Mucosa of descending colon (tissue), 3 donors: ENCODE data around the gene MCEMP1. TPM values are rescaled to one million over a fixed set of nuclear protein-coding genes. Genes with fewer than 3 reads are reported as not detected.

Experiments used
- ATAC-seq: fragments of 200-7000 bp; cut with Tn5 transposase; one replicate; pipeline ENCODE4 v1.9.1; 2020; ENCODE audit warnings: mild to moderate bottlenecking, moderate library complexity
- DNase-seq, 3 donors: peaks; one replicate each; pipeline ENCODE4 v3.0.0-alpha.2; 2020
- H3K36me3 ChIP-seq: fragments of 200-600 bp; one replicate; pipeline ENCODE4 v1.8.0; 2021; ENCODE audit warnings: low read depth, mild to moderate bottlenecking
- H3K4me1 ChIP-seq: fragments of 200-600 bp; one replicate; pipeline ENCODE4 v1.8.0; 2021; ENCODE audit warnings: low read depth, mild to moderate bottlenecking
- H3K4me3 ChIP-seq: fragments of 200-600 bp; one replicate; pipeline ENCODE4 v1.8.0; 2021; ENCODE audit warnings: mild to moderate bottlenecking
- H3K9me3 ChIP-seq: fragments of 200-600 bp; one replicate; pipeline ENCODE4 v1.8.0; 2021; ENCODE audit warnings: mild to moderate bottlenecking
- intact Hi-C, 2 donors: fragments of 100-400 bp; cut with DNase I in 1 of 2; cut with micrococcal nuclease in 1 of 2; formaldehyde crosslinking; loops; one replicate each; pipeline versions ENCODE4 v1.11.0 to v1.11.1; 2022; cut with DNase I, micrococcal nuclease
- total RNA-seq, 3 donors: library from RNA; stranded (reverse); fragmentation: NEBNext Ultra II Directional in 2 of 3; extraction: Animal tissue kit (Norgen Biotek cat#: 25700) in 2 of 3; gene quantifications; one replicate each; pipeline versions ENCODE4 v1.2.1 to v1.2.4, GENCODE V29; 2021 to 2023
- TF ChIP-seq, protein P1 (sequence below): fragments of 200-600 bp; IDR thresholded peaks from one replicate; pipeline ENCODE4 v1.8.0; 2022; ENCODE audit warnings: antibody characterized with exemption, mild to moderate bottlenecking
- donor health status: DM: no; HTN: no; CAD: no; lungs with moderate emphysema.
- donor health status: DM: no; HTN: no; CAD: no.
- donor health status: DM: no; HTN: yes; CAD: no.

The MCEMP1 gene
- total RNA-seq, 3 donors from 2014 or later: 0.36 to 0.38 TPM; not detected in 1

DNA sequence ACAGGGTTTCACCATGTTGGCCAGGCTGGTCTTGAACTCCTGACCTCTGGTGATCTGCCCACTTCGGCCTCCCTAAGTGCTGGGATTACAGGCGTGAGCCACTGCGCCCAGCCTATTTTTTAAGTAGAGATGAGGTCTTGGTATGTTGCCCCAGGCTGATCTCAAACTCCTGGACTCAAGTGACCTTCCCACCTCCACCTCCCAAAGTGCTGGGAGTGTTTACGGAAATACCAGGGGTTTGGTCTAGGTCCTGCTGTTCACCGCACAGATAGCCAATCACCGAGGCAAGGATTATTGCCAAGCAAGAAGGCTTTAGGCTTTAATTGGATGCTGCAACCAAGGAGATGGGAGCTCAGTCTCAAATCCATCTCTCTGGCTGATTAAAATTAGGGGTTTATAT lies 43.5 kb downstream of the MCEMP1 start:
- intact Hi-C loops: no loop called here
- TF ChIP-seq, protein P1, sequence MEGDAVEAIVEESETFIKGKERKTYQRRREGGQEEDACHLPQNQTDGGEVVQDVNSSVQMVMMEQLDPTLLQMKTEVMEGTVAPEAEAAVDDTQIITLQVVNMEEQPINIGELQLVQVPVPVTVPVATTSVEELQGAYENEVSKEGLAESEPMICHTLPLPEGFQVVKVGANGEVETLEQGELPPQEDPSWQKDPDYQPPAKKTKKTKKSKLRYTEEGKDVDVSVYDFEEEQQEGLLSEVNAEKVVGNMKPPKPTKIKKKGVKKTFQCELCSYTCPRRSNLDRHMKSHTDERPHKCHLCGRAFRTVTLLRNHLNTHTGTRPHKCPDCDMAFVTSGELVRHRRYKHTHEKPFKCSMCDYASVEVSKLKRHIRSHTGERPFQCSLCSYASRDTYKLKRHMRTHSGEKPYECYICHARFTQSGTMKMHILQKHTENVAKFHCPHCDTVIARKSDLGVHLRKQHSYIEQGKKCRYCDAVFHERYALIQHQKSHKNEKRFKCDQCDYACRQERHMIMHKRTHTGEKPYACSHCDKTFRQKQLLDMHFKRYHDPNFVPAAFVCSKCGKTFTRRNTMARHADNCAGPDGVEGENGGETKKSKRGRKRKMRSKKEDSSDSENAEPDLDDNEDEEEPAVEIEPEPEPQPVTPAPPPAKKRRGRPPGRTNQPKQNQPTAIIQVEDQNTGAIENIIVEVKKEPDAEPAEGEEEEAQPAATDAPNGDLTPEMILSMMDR: no peak
- no peak for ATAC-seq
- H3K9me3 ChIP-seq: peaks cover 2% of the 10 kb centered on the region
- no peak overlapping the region for H3K4me3 ChIP-seq
- no peaks in the 10 kb centered on the region for H3K4me1 ChIP-seq
- DNase-seq: no peak
- H3K36me3 ChIP-seq: no peaks in the 10 kb centered on the region

DNA sequence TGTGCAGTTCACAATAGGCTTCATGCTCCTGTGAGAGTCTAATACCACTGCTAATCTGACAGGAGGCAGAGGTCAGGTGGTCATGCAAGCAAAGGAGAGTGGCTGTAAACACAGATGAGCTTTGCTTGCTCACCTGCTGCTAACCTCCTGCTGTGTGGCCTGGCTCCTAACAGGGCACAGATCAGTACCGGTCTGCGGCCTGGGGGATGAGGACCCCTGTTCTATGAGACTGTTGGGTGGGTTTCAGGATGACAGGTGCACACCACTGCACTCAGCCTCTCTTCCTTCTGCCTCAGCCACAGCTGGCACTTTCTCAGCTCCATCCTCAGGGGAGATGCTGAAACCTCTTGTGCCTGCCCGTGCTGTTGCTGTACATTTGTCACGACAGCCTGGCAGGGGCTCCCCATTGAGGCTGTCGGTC lies 45.4 kb downstream of the MCEMP1 start:
- DNase-seq: no peak
- intact Hi-C loops: no loop called here
- no peak for ATAC-seq
- no peaks in the 10 kb centered on the region for H3K9me3 ChIP-seq
- no peaks in the 10 kb centered on the region for H3K4me1 ChIP-seq
- TF ChIP-seq, protein P1: no peak
- no peaks in the 10 kb centered on the region for H3K36me3 ChIP-seq
- H3K4me3 ChIP-seq: no peak overlapping the region

DNA sequence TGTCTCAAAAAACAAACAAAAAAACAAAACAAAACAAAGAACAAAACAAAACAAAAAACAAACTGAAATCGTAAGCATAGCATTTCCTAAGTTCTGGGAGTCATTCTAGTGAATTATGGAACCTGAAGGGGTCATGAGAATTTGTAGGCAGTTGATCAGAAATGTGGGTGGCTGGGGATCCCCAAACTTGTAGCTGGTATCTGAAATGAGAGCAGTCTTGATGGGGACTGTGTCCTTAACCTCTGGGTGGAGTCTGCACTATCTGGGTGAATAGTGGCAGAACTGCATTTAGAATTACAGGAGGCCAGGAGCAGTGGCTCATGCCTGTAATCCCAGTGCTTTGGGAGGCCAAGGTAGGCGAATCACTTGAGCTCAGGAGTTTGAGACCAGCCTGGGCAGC lies 48.9 kb downstream of the MCEMP1 start:
- intact Hi-C loops: no loop called here
- ATAC-seq (no peak), DNase-seq (no peak)
- TF ChIP-seq, protein P1: no peak
- Histone ChIP-seq H3K36me3 (no peaks in the 10 kb centered on the region), H3K4me1 (no peaks in the 10 kb centered on the region), H3K4me3 (no peak overlapping the region), H3K9me3 (no peaks in the 10 kb centered on the region)

DNA sequence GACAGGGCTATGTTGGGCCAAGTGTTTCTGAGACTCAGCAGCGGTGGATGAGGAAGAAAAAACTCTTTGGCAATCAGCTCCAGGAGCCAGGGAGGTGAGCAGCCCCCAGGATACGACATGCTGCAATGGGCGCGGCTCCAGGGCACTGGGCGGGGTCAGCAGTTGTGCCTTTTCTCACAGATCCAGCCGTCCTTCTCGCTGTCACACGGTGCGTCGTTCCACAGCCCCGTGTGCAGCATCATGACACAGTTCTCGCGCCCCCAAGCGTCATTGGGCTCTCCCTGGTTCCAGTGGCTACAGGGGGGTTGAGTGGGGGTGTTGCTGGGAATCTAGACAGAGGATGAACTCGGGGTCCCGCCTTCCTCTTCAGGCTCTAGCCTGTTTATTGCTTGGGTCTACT lies 52.3 kb downstream of the MCEMP1 start:
- ATAC-seq: no peak
- Histone ChIP-seq H3K36me3 (no peaks in the 10 kb centered on the region), H3K4me3 (no peak overlapping the region), H3K9me3 (no peaks in the 10 kb centered on the region), H3K4me1 (no peaks in the 10 kb centered on the region)
- intact Hi-C loops: no loop called here
- TF ChIP-seq, protein P1: no peak
- DNase-seq: no peak

Other genes starting within 250 kb of the MCEMP1 start
- 1 to 10 TPM; 4.0 to 9.5 (median 8.1) TPM for gene PEX11G, start 188.1 kb upstream of the MCEMP1 start, total RNA-seq
- 10 to 100 TPM; 31.7 to 88.8 (median 42.1) TPM for gene ZNF358, start 161.0 kb upstream of the MCEMP1 start, total RNA-seq
- 10 to 100 TPM; 29.5 to 40.1 (median 31.7) TPM for gene MCOLN1, start 154.5 kb upstream of the MCEMP1 start, total RNA-seq
- 100 to 1,000 TPM in 2 of 3 donors, 10 to 100 TPM in 1; 85.7 to 136 (median 121) TPM for gene PNPLA6, start 141.4 kb upstream of the MCEMP1 start, total RNA-seq
- 10 to 100 TPM; 25.3 to 60.5 (median 41.2) TPM for gene CAMSAP3, start 81.2 kb upstream of the MCEMP1 start, total RNA-seq
- gene XAB2, start 47.5 kb upstream of the MCEMP1 start, total RNA-seq: 10 to 100 TPM; 28.7 to 39.2 (median 30.7) TPM
- 100 to 1,000 TPM in 2 of 3 donors, 10 to 100 TPM in 1; 91.1 to 153 (median 110) TPM for gene PET100, start 47.3 kb upstream of the MCEMP1 start, total RNA-seq
- gene PCP2, start 43.4 kb upstream of the MCEMP1 start, total RNA-seq: 1 to 10 TPM in 1 of 3 donors, not detected in 2; 1.1 TPM
- 100 to 1,000 TPM; 114 to 209 (median 183) TPM for gene STXBP2, start 40.0 kb upstream of the MCEMP1 start, total RNA-seq
- not detected for gene RETN, start 8.0 kb upstream of the MCEMP1 start, total RNA-seq
- gene TRAPPC5, start 3.7 kb downstream of the MCEMP1 start, total RNA-seq: 10 to 100 TPM; 72.5 to 97.0 (median 91.1) TPM
- gene FCER2, start 25.0 kb downstream of the MCEMP1 start, total RNA-seq: under 1 TPM; 0.26 to 0.44 (median 0.29) TPM
- 1 to 10 TPM in 2 of 3 donors, not detected in 1; 1.3 to 2.5 TPM for gene CLEC4G, start 55.0 kb downstream of the MCEMP1 start, total RNA-seq
- 10 to 100 TPM in 2 of 3 donors, 1 to 10 TPM in 1; 4.1 to 17.7 (median 17.2) TPM for gene CD209, start 70.4 kb downstream of the MCEMP1 start, total RNA-seq
- gene CLEC4M, start 86.2 kb downstream of the MCEMP1 start, total RNA-seq: not detected
- gene EVI5L, start 153.1 kb downstream of the MCEMP1 start, total RNA-seq: 10 to 100 TPM in 2 of 3 donors, 1 to 10 TPM in 1; 8.3 to 17.6 (median 11.4) TPM
- gene PRR36, start 197.3 kb downstream of the MCEMP1 start, total RNA-seq: under 1 TPM; 0.22 to 0.58 (median 0.23) TPM
- gene LRRC8E, start 211.4 kb downstream of the MCEMP1 start, total RNA-seq: 1 to 10 TPM in 2 of 3 donors, under 1 TPM in 1; 0.32 to 1.5 (median 1.3) TPM
- gene MAP2K7, start 226.8 kb downstream of the MCEMP1 start, total RNA-seq: 10 to 100 TPM; 31.5 to 49.2 (median 41.7) TPM
- gene TGFBR3L, start 237.7 kb downstream of the MCEMP1 start, total RNA-seq: under 1 TPM in 1 of 3 donors, not detected in 2; 0.79 TPM
- gene SNAPC2, start 243.2 kb downstream of the MCEMP1 start, total RNA-seq: 10 to 100 TPM; 10.7 to 22.1 (median 14.7) TPM
- 10 to 100 TPM in 1 of 3 donors, 1 to 10 TPM in 1, under 1 TPM in 1; 0.69 to 28.3 (median 1.9) TPM for gene CTXN1, start 249.0 kb downstream of the MCEMP1 start, total RNA-seq